GM12872 (cell line): ENCODE results near the gene DNAJB6.

Experiments used
- CTCF ChIP-seq: IDR thresholded peaks from 3 replicates; pipeline ENCODE4 v1.5.1; 2011; ENCODE audit warnings: low read depth, mild to moderate bottlenecking, low read length, moderate library complexity; ENCODE audit not compliant: insufficient read depth

Gene DNAJB6

DNA sequence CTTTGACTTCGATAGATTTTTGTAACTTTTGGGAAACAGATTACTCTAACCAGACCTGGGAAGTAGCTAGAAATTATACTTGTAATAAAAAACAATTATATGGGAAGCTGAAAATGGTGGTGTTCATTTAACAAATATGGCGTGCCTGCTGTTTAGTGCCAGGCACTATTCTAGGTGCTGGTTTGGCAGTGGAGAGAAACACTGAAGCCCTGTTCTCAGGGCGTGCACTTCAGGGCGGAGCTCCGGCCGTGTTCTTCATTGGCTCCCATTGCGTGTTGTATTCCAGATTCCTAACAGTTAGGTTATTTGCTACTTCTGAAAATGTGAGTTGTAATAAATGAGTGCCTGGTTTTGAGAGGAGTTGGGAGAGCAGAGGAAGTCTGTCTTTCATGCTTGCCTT is 38.6 kb downstream of the DNAJB6 start:
- no peak for TF ChIP-seq CTCF

- TF ChIP-seq CTCF = no peak
These were observed 40.8 kb downstream of the DNAJB6 start for GRCh38 chr7:157377436-157378124.

GRCh38 chr7:157378390-157378789 is 41.6 kb downstream of the DNAJB6 start:
- no peak for TF ChIP-seq CTCF

- TF ChIP-seq CTCF = no peak
These were observed 42.7 kb downstream of the DNAJB6 start for GRCh38 chr7:157379493-157379892.

DNA sequence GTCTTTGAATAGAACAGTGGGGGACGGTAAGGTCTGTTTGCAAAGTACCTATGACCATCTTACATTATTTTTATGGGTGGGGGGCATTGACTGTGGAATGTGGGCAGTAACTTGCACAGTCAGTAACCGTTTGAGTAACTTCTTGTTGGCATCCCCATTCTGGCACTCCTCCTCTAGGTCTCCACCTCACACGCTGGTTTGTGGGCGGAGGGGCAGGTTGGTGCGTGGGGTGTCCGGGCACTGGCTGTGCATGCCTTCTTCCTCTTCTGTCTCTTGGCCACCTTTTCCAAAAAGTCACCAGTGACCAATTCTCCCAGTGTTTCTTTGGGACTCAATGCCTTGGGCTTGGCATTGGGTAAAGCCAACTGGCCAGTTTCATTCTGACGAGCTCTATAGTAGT is 43.6 kb downstream of the DNAJB6 start:
- TF ChIP-seq CTCF = no peak

GRCh38 chr7:157383868-157384267 is 47.1 kb downstream of the DNAJB6 start:
- TF ChIP-seq CTCF = no peak

DNA sequence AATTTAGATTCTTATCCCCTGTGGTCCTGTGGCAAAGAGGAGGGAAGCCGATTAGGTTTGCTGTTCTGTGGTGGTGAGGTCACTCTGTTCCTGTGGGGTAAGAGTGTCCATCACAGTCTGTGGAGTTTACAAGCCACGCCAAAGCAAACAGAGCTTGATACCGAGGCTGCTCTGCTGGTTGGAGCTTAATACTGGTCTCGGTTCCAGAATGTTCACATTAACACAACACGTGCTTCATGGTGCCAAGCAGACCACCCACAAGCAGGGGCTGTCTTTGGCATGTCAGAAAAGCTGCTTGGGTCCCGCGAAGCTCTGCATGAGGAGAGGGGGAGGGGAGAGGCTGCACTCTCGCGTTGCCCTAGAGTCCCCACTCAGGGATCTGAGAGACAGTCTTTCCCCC is 47.5 kb downstream of the DNAJB6 start:
- no peak for TF ChIP-seq CTCF
